Brain microvascular endothelial cell (primary cell): Measurements from ENCODE around the gene GFRAL.

Experiments
- DNase-seq: peaks from one replicate; pipeline ENCODE4 v3.0.0-alpha.2; 2020
- H3K27ac ChIP-seq: fragments of 250-450 bp; sonication (Bioruptor Pico); 2 replicates; pipeline ENCODE4 v1.5.1; 2020; ENCODE audit warnings: mild to moderate bottlenecking, moderate library complexity
- H3K27me3 ChIP-seq: fragments of 250-450 bp; sonication (Bioruptor Pico); replicated peaks from 2 replicates; pipeline ENCODE4 v1.5.1; 2020; ENCODE audit warnings: mild to moderate bottlenecking
- H3K36me3 ChIP-seq: fragments of 250-450 bp; sonication (Bioruptor Pico); replicated peaks from 2 replicates; pipeline ENCODE4 v1.5.1; 2020; ENCODE audit warnings: mild to moderate bottlenecking
- H3K4me3 ChIP-seq: 2 replicates; pipeline ENCODE4 v1.5.1; 2011; ENCODE audit warnings: low read depth, mild to moderate bottlenecking, control low read depth, low read length, moderate library complexity
- in situ Hi-C: cut with HindIII; loops from 2 replicates; pipeline ENCODE4 v1.10.0; 2017; ENCODE audit warnings: low sequenced_read_pairs, low pct_ligation_motif_present
- TF ChIP-seq, protein P1 (sequence below): IDR thresholded peaks from 2 replicates; pipeline ENCODE4 v1.5.1; 2011; ENCODE audit warnings: low read depth, mild to moderate bottlenecking, moderate library complexity, low read length, control low read depth, inconsistent platforms; ENCODE audit errors: missing control alignments

The GFRAL gene, protein sequence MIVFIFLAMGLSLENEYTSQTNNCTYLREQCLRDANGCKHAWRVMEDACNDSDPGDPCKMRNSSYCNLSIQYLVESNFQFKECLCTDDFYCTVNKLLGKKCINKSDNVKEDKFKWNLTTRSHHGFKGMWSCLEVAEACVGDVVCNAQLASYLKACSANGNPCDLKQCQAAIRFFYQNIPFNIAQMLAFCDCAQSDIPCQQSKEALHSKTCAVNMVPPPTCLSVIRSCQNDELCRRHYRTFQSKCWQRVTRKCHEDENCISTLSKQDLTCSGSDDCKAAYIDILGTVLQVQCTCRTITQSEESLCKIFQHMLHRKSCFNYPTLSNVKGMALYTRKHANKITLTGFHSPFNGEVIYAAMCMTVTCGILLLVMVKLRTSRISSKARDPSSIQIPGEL

DNA sequence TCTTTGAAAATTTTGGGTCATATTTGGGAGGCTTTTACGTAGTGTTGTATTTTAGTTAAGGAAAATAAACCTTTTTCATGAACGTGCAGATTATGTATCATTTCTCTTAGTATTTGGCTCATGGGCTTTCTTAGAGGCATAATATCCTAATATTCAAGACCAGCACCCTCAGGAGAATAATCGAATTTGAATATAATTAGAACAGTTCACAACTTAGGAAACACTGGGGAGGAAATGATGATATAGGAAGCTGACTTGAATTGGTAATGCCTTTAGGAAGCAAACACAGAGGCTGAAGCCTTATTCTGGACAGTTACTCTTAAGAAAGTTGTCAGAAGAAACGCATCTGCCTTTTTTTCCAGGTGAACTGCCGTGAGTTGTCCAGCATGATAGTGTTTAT is at the start of gene GFRAL:
Gene GFRAL, plus strand, starts transcription at position 301 of the 400 bp plus-strand sequence. Its CDS starts 86 bp downstream, at position 387.
- Histone ChIP-seq H3K27ac (no peak within 1 kb of the TSS), H3K36me3 (no peaks in the 10 kb centered on the region), H3K4me3 (no peak within 1 kb of the TSS), H3K27me3 (no peaks in the 10 kb centered on the region)
- no peak for DNase-seq
- in situ Hi-C loops: no loop called here
- TF ChIP-seq, protein P1, sequence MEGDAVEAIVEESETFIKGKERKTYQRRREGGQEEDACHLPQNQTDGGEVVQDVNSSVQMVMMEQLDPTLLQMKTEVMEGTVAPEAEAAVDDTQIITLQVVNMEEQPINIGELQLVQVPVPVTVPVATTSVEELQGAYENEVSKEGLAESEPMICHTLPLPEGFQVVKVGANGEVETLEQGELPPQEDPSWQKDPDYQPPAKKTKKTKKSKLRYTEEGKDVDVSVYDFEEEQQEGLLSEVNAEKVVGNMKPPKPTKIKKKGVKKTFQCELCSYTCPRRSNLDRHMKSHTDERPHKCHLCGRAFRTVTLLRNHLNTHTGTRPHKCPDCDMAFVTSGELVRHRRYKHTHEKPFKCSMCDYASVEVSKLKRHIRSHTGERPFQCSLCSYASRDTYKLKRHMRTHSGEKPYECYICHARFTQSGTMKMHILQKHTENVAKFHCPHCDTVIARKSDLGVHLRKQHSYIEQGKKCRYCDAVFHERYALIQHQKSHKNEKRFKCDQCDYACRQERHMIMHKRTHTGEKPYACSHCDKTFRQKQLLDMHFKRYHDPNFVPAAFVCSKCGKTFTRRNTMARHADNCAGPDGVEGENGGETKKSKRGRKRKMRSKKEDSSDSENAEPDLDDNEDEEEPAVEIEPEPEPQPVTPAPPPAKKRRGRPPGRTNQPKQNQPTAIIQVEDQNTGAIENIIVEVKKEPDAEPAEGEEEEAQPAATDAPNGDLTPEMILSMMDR: no peak

DNA sequence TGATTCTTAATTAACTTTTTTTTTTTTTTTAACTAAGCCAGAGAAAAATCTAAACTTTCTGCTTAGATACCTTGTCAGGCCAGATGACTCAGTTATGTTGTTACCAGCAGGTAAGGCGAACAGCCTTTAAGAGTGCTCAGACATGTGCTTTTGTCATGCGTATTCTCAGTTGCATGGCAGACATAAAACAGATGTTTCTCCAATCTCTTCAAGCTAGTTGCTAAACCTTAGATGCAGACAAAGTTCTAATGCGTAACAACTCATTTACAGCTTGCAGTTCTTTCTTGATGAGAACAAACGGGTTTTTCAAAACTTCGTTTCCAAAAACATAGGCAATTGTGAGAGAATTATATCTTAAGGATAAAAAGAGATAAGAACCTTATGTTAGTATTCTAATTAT is 49.6 kb upstream of the GFRAL start:
- no peaks in the 10 kb centered on the region for H3K36me3 ChIP-seq
- in situ Hi-C loops: no loop called here
- TF ChIP-seq, protein P1: no peak
- no peak overlapping the region for H3K27ac ChIP-seq
- DNase-seq: no peak
- H3K27me3 ChIP-seq: no peaks in the 10 kb centered on the region
- no peak overlapping the region for H3K4me3 ChIP-seq

DNA sequence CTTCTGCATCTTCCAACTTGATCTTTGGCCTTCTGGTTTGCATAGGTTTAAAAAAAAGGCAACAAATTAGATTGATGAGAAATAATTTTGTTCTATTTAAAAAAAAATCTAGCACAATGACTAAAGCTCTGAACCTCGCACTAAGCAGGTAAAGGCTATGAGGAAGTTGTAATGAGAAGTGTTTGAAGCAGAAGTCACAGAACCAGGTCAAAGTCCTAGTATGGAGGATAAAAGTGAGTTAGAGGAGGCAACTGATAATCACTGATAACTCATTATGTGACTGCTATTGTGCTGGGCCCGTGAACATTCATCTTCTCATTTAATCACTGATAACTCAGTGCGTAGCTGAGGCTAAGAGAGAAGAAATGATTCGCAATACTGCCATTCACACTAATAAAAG is 46.1 kb upstream of the GFRAL start:
- Histone ChIP-seq H3K4me3 (no peak overlapping the region), H3K36me3 (no peaks in the 10 kb centered on the region), H3K27ac (no peak overlapping the region), H3K27me3 (no peaks in the 10 kb centered on the region)
- no peak for DNase-seq
- in situ Hi-C loops: no loop called here
- TF ChIP-seq, protein P1: no peak

DNA sequence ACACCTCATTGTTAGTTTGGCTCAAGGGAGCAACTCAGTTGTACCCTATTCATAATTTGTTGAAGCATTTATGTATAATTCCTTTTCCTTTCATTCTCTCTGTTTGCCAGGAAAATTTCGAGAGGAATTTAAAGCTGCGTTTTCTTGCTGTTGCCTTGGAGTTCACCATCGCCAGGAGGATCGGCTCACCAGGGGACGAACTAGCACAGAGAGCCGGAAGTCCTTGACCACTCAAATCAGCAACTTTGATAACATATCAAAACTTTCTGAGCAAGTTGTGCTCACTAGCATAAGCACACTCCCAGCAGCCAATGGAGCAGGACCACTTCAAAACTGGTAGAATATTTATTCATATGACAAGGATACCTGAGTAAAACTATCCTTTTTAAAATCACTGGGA is 45.2 kb upstream of the GFRAL start:
- Histone ChIP-seq H3K36me3 (no peaks in the 10 kb centered on the region), H3K4me3 (no peak overlapping the region), H3K27me3 (no peaks in the 10 kb centered on the region), H3K27ac (no peak overlapping the region)
- in situ Hi-C loops: no loop called here
- no peak for DNase-seq
- TF ChIP-seq, protein P1: no peak

DNA sequence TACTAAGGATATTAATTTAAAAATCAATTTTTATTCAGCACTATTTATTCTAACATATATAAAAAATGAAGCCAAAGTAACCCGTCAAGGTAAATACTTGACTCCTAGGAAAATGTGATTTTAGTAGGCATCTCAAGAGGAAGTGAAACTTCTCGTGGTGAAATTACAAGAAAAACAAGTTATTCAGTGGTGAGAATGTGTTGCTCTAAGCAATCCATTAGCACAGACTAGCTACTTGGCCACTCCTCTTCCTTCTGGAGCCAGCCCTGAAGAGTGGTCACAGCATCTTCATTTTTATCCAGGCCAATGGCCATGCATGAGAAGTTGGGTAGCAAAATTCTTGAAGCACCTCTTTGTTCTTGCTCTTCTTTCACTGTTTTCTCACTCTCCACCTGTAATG is 40.4 kb upstream of the GFRAL start:
- Histone ChIP-seq H3K27me3 (no peaks in the 10 kb centered on the region), H3K36me3 (no peaks in the 10 kb centered on the region), H3K4me3 (no peak overlapping the region), H3K27ac (no peak overlapping the region)
- in situ Hi-C loops: no loop called here
- no peak for DNase-seq
- TF ChIP-seq, protein P1: no peak

DNA sequence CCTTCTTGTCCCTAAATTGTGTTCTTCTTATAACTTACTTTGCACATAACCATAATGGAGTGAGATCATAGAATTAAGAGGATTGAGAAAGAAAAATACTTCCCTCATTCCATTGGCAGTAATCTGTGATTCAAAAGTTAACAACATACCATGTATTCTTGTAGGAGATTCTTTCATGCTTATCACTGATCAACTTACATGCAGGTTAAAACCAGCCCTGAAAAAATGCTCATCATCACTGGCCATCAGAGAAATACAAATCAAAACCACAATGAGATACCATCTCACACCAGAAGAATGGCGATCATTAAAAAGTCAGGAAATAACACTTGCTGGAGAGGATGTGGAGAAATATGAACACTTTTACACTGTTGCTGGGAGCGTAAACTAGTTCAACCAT is 36.5 kb upstream of the GFRAL start:
- in situ Hi-C loops: no loop called here
- no peak overlapping the region for H3K27ac ChIP-seq
- no peak for DNase-seq
- H3K27me3 ChIP-seq: no peaks in the 10 kb centered on the region
- no peak overlapping the region for H3K4me3 ChIP-seq
- H3K36me3 ChIP-seq: no peaks in the 10 kb centered on the region
- TF ChIP-seq, protein P1: no peak
